ENCODE data around the gene PTPRO.
A peak's percentile ranks its signal among the peaks of the same experiment; 100 is the strongest.

The PTPRO gene

GRCh38 chr12:15522574-15523187 is 200.4 kb downstream of the PTPRO start:
- no peak overlapping the region for H3K27ac ChIP-seq
- TF ChIP-seq CTCF (conservative IDR thresholded peaks at IDR 0.05), result peak; percentile 78

GRCh38 chr12:15525441-15525840 is 203.1 kb downstream of the PTPRO start:
- H3K27ac ChIP-seq, result no peak overlapping the region
- no peak for TF ChIP-seq CTCF (conservative IDR thresholded peaks at IDR 0.05)

- H3K27ac ChIP-seq, result no peak overlapping the region
- no peak for TF ChIP-seq CTCF (conservative IDR thresholded peaks at IDR 0.05)
Measured at GRCh38 chr12:15526033-15526432, 203.7 kb downstream of the PTPRO start.

GRCh38 chr12:15527201-15528080 is 205.1 kb downstream of the PTPRO start:
- TF ChIP-seq CTCF (conservative IDR thresholded peaks at IDR 0.05), result peak; percentile 53
- H3K27ac ChIP-seq, result no peak overlapping the region

GRCh38 chr12:15528666-15529065 is 206.4 kb downstream of the PTPRO start:
- no peak for TF ChIP-seq CTCF (conservative IDR thresholded peaks at IDR 0.05)
- no peak overlapping the region for H3K27ac ChIP-seq

GRCh38 chr12:15530361-15530760 is 208.1 kb downstream of the PTPRO start:
- TF ChIP-seq CTCF (conservative IDR thresholded peaks at IDR 0.05), result no peak
- no peak overlapping the region for H3K27ac ChIP-seq

- TF ChIP-seq CTCF (conservative IDR thresholded peaks at IDR 0.05), result peak; percentile 71
- no peak overlapping the region for H3K27ac ChIP-seq
Measured at GRCh38 chr12:15532364-15532977, 210.2 kb downstream of the PTPRO start.
